ENCODE measurements around the gene GMCL2.

GRCh38 chr5:178199581-178200434 lies 12.6 kb upstream of the GMCL2 start:
- TF ChIP-seq CTCF (conservative IDR thresholded peaks at IDR 0.05) (no peak), ZFX (IDR thresholded peaks at IDR 0.05) (no peak)

Data from C4-2B (cell line).